HG02588 (cell line): ENCODE measurements around the gene ABI1.
"Not testable (repeated sequence)": the region's sequence is repeated elsewhere in the genome, so short reads cannot be mapped to it uniquely, and the experiment has no call there.

Experiments
- ATAC-seq: cut with Tn5 transposase; IDR thresholded peaks from one replicate; pipeline ENCODE4 v1.9.1; 2021; ENCODE audit warnings: mild to moderate bottlenecking, moderate library complexity; ENCODE audit not compliant: unreplicated experiment

ABI1 gene

DNA sequence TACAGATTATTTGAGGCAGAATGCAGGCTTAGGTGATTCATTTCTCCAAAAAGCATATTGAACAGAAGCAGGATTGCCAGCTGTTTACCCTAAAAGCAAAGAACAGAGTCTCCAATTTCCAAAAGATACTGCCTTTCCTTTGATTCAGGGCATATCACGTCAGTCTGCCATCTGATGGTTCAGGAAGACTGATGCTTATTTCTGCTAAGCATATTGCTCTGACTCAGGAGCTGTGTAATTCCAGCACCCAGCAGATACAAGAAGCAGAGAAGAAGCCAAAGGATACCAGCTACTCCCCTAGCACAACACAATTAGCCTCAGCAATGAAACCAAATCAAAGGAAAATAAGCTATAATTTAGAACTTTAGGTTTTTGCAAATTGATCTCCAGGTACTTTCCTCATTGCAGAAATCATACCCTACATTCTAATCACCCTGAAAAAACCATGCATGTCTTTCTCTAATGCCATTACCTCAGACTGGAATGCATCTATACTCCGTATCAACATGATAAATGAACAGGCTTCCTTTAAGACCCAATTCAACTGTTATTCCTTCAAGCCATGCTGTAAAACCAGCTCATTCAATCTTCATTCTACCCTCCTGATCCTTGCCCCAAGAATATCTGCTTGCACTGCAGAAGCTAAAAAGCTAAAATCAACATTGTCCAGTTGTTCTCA lies 55.1 kb downstream of the ABI1 start:
- ATAC-seq: no peak

- ATAC-seq: no peak
Observed at GRCh38 chr10:26804418-26805393, 56.1 kb downstream of the ABI1 start.

- ATAC-seq: no peak
Observed at GRCh38 chr10:26803849-26804248, 56.9 kb downstream of the ABI1 start.

DNA sequence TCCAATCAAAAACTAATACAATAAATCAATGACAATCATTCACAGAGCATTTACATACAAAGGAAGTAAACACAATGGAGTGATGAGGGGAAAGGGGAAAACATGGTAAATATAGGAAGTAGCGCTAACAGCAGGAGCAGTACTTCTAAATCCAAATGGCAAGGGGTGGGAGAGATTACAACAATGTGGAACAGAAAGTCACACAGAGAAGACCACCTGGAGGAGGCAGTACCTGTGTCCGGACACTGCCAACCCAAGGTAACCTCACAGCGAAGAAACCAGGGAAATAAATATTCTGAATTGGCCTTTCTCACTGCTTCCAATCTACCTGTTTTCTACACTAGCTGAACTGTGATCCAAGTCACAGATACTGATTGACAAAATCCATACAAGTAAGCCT lies 58.2 kb downstream of the ABI1 start:
- no peak for ATAC-seq

DNA sequence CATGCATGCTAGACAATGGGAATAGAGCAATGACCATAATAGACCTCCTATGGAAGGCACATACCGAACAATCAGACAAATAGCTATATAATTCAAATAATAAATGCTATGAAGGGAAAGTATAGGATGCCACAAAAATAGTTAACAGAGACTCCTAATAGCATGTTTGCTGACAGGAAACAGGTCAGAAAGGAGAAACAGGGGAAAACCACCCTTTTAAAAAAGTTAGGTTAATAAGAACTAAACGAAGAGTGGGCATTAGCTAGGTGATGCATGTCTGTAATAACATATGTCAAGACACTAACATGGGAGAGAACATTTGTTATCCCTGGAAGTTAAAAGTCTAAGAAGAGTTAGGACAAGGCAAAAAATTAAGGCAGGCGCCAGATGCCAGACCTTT lies 58.9 kb downstream of the ABI1 start:
- ATAC-seq: no peak

- ATAC-seq: no peak
Observed at GRCh38 chr10:26801274-26801673, 59.5 kb downstream of the ABI1 start.

- no peak for ATAC-seq
Observed at GRCh38 chr10:26800468-26800867, 60.3 kb downstream of the ABI1 start.

- no peak for ATAC-seq
Observed at GRCh38 chr10:26799342-26799741, 61.4 kb downstream of the ABI1 start.

GRCh38 chr10:26798298-26798697 lies 62.5 kb downstream of the ABI1 start:
- ATAC-seq: no peak

DNA sequence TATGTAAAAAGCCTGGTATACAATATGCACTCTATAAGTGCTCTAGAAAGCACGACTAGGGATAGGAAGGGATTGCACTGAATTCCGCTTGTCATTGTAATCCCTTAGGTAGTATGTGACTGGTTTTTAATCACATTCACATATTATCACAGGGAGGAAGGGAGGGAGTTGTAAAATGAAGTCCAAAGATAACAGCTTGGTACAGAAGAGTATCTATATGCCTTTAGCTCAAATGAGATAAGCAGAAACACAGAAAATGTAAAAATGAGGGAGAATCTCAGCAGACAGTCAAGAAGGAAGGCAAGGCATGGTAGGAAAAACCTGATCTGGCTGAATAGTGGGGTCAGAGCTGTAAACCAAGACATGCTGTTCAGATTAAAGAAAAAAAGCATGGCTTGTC lies 63.4 kb downstream of the ABI1 start:
- no peak for ATAC-seq

- no peak for ATAC-seq
Observed at GRCh38 chr10:26792758-26793495, 67.8 kb downstream of the ABI1 start.

- ATAC-seq: no peak
Observed at GRCh38 chr10:26790221-26790995, 70.3 kb downstream of the ABI1 start.

DNA sequence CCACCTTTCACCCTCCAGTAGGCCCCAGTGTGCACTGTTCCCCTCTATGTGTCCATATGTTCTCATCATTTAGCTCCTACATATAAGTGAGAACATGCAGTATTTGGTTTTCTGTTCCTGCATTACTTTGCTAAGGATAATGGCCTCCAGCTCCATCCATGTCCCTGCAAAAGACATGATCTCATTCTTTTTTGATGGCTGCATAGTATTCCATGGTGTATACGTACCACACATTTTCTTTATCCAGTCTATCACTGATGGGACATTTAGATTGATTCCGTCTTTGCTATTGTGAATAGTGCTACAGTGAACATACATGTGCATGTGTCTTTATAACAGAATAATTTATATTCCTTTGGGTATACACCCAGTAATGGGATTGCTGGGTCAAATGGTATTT lies 71.0 kb downstream of the ABI1 start:
- not testable (repeated sequence) for ATAC-seq

- ATAC-seq: no peak
Observed at GRCh38 chr10:26787362-26787761, 73.4 kb downstream of the ABI1 start.

GRCh38 chr10:26781797-26782196 lies 79.0 kb downstream of the ABI1 start:
- peak; percentile 2 for ATAC-seq

GRCh38 chr10:26780793-26781601 lies 79.8 kb downstream of the ABI1 start:
- peak; percentile 70 for ATAC-seq

GRCh38 chr10:26780106-26780792 lies 80.5 kb downstream of the ABI1 start:
- peak; percentile 39 for ATAC-seq

DNA sequence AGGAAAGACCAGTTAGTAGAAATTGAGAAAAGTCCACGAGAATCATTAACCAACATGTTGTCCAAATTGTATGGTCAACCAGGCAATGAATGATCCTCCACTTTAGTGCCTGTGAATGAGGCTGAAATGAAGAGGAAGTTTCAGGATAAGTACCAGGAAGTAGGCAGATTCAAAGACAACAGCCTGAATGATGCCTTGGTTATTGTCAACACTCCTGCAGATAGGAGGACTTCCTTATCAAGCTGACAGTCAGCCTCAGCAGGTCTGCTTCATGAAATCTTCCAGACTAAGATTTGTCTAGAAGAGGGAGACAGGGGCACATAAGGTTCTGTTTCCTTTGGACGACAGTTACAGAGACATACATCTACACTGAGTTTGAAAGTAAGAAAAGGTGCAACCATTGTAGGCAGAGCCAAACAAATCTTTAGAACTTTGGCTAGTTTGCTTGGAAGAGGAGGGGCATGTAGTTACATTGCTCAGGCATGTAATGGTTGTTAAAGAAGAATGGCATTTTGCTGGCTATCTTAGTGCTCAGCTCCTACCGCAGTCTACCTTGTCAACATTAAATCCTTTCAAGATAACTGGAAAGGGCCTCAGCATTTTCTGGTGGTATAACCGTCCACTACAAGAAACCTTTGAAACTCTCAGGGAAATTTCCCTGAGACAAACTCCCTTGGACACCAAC lies 81.4 kb downstream of the ABI1 start:
- ATAC-seq: no peak

DNA sequence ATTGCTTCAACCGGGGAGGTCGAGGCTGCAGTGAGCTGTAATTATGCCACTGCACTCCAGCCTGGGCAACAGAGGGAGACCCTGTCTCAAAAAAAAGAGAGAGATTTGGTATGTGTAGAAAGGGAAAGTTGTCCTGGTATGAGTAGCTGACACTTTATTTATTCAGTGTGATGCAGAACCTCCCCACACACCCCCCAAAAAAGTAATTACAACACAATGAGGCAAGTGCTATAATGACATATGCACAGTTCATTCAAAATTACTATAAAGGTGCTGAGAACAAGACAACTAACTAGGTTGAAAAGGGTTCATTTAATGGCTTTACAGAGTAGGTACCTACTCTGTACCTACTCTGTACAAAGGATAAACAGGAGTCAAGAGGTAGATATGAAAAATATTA lies 83.1 kb downstream of the ABI1 start:
- ATAC-seq: no peak
